Measurements from ENCODE around the gene ACADSB.

ACADSB gene

GRCh38 chr10:123008355-123009104 lies at the start of gene ACADSB, which contains the start of gene IKZF5:
TSS of gene ACADSB (plus strand) at chr10:123009006. CDS start at chr10:123009030, 24 bp downstream.
TSS of gene IKZF5 (minus strand) at chr10:123008795. CDS start at chr10:122998625, 10,170 bp downstream.
- peak; percentile 91 to 97 for DNase-seq (ENCODE audit: low read depth in 1 of 2, low spot score in 1 of 2)
- TF ChIP-seq JUND (IDR thresholded peaks at IDR 0.05; ENCODE audit: low read depth), result no peak
- in situ Hi-C loops (cut with HindIII; ENCODE audit: low pct_unique_long_range_greater_than_20kb, low sequenced_read_pairs), result no loop called here

GRCh38 chr10:122962405-122962804 lies 46.4 kb upstream of the ACADSB start:
- DNase-seq (ENCODE audit: low read depth in 1 of 2, low spot score in 1 of 2), result no peak
- in situ Hi-C loops (cut with HindIII; ENCODE audit: low pct_unique_long_range_greater_than_20kb, low sequenced_read_pairs), result no loop called here
- TF ChIP-seq JUND (IDR thresholded peaks at IDR 0.05; ENCODE audit: low read depth), result no peak

GRCh38 chr10:122966879-122967278 lies 41.9 kb upstream of the ACADSB start:
- no peak for TF ChIP-seq JUND (IDR thresholded peaks at IDR 0.05; ENCODE audit: low read depth)
- no peak for DNase-seq (ENCODE audit: low read depth in 1 of 2, low spot score in 1 of 2)
- in situ Hi-C loops (cut with HindIII; ENCODE audit: low pct_unique_long_range_greater_than_20kb, low sequenced_read_pairs), result no loop called here

- in situ Hi-C loops (cut with HindIII; ENCODE audit: low pct_unique_long_range_greater_than_20kb, low sequenced_read_pairs), result no loop called here
- DNase-seq (ENCODE audit: low read depth in 1 of 2, low spot score in 1 of 2), result no peak
- no peak for TF ChIP-seq JUND (IDR thresholded peaks at IDR 0.05; ENCODE audit: low read depth)
Observed at GRCh38 chr10:122968698-122969097, 40.1 kb upstream of the ACADSB start.

GRCh38 chr10:122974023-122974422 lies 34.8 kb upstream of the ACADSB start:
- no peak for DNase-seq (ENCODE audit: low read depth in 1 of 2, low spot score in 1 of 2)
- no peak for TF ChIP-seq JUND (IDR thresholded peaks at IDR 0.05; ENCODE audit: low read depth)
- in situ Hi-C loops (cut with HindIII; ENCODE audit: low pct_unique_long_range_greater_than_20kb, low sequenced_read_pairs), result no loop called here

- TF ChIP-seq JUND (IDR thresholded peaks at IDR 0.05; ENCODE audit: low read depth), result no peak
- no peak for DNase-seq (ENCODE audit: low read depth in 1 of 2, low spot score in 1 of 2)
- in situ Hi-C loops (cut with HindIII; ENCODE audit: low pct_unique_long_range_greater_than_20kb, low sequenced_read_pairs), result no loop called here
Observed at GRCh38 chr10:122974543-122975064, 34.2 kb upstream of the ACADSB start.

GRCh38 chr10:122980209-122981065 lies 28.4 kb upstream of the ACADSB start, which contains the start of gene PSTK:
TSS of gene PSTK (plus strand) at chr10:122980401. CDS start at chr10:122980480, 79 bp downstream.
- no peak for TF ChIP-seq JUND (IDR thresholded peaks at IDR 0.05; ENCODE audit: low read depth)

GRCh38 chr10:122981066-122981464 lies 27.7 kb upstream of the ACADSB start:
- TF ChIP-seq JUND (IDR thresholded peaks at IDR 0.05; ENCODE audit: low read depth), result no peak
- peak in 1 of 2 experiments; percentile 48 for DNase-seq (ENCODE audit: low read depth in 1 of 2, low spot score in 1 of 2)
- in situ Hi-C loops (cut with HindIII; ENCODE audit: low pct_unique_long_range_greater_than_20kb, low sequenced_read_pairs), result no loop called here

More at GRCh38 chr10:122980209-122981065, 28.4 kb upstream of the ACADSB start, which contains the start of gene PSTK:
- peak; percentile 77 to 92 for DNase-seq (ENCODE audit: low read depth in 1 of 2, low spot score in 1 of 2)
- in situ Hi-C loops (cut with HindIII; ENCODE audit: low pct_unique_long_range_greater_than_20kb, low sequenced_read_pairs), result no loop called here

- no peak for TF ChIP-seq JUND (IDR thresholded peaks at IDR 0.05; ENCODE audit: low read depth)
- in situ Hi-C loops (cut with HindIII; ENCODE audit: low pct_unique_long_range_greater_than_20kb, low sequenced_read_pairs), result no loop called here
- no peak for DNase-seq (ENCODE audit: low read depth in 1 of 2, low spot score in 1 of 2)
Observed at GRCh38 chr10:122983898-122984297, 24.9 kb upstream of the ACADSB start.

GRCh38 chr10:122984708-122985107 lies 24.1 kb upstream of the ACADSB start:
- no peak for DNase-seq (ENCODE audit: low read depth in 1 of 2, low spot score in 1 of 2)
- no peak for TF ChIP-seq JUND (IDR thresholded peaks at IDR 0.05; ENCODE audit: low read depth)
- in situ Hi-C loops (cut with HindIII; ENCODE audit: low pct_unique_long_range_greater_than_20kb, low sequenced_read_pairs), result no loop called here

GRCh38 chr10:122986335-122986734 lies 22.5 kb upstream of the ACADSB start:
- DNase-seq (ENCODE audit: low read depth in 1 of 2, low spot score in 1 of 2), result no peak
- in situ Hi-C loops (cut with HindIII; ENCODE audit: low pct_unique_long_range_greater_than_20kb, low sequenced_read_pairs), result no loop called here
- TF ChIP-seq JUND (IDR thresholded peaks at IDR 0.05; ENCODE audit: low read depth), result no peak

- no peak for DNase-seq (ENCODE audit: low read depth in 1 of 2, low spot score in 1 of 2)
- TF ChIP-seq JUND (IDR thresholded peaks at IDR 0.05; ENCODE audit: low read depth), result no peak
- in situ Hi-C loops (cut with HindIII; ENCODE audit: low pct_unique_long_range_greater_than_20kb, low sequenced_read_pairs), result no loop called here
Observed at GRCh38 chr10:122988501-122988900, 20.3 kb upstream of the ACADSB start.

All from T47D (cell line).